ENCODE results near the gene USB1.
"Not testable (repeated sequence)": the region's sequence is repeated elsewhere in the genome, so short reads cannot be mapped to it uniquely, and the experiment has no call there.

Gene USB1

GRCh38 chr16:57995721-57996405 is 5.3 kb upstream of the USB1 start:
- DNase-seq (ENCODE audit: low read depth) = no peak

- DNase-seq (ENCODE audit: low read depth) = no peak
Observed at GRCh38 chr16:57996406-57997175, 4.6 kb upstream of the USB1 start.

GRCh38 chr16:57997176-57997527 is 4.1 kb upstream of the USB1 start:
- DNase-seq (ENCODE audit: low read depth) = no peak

GRCh38 chr16:57997528-57998265 is 3.5 kb upstream of the USB1 start:
- DNase-seq (ENCODE audit: low read depth) = no peak

- DNase-seq (ENCODE audit: low read depth) = no peak
Observed at GRCh38 chr16:57998486-57998885, 2.7 kb upstream of the USB1 start.

GRCh38 chr16:57998992-57999365 is 2.2 kb upstream of the USB1 start:
- DNase-seq (ENCODE audit: low read depth) = no peak

GRCh38 chr16:57999366-57999970 is 1.7 kb upstream of the USB1 start:
- no peak for DNase-seq (ENCODE audit: low read depth)

GRCh38 chr16:57999971-58000705 is 1.1 kb upstream of the USB1 start, which contains the start of gene ZNF319:
TSS of gene ZNF319 (minus strand) at chr16:58000672. CDS start at chr16:57998265, 2,407 bp downstream.
- no peak for DNase-seq (ENCODE audit: low read depth)

- DNase-seq (ENCODE audit: low read depth) = no peak
Observed at GRCh38 chr16:58001781-58002415, 691 bp downstream of the USB1 start.

GRCh38 chr16:58002416-58002800 is 1.2 kb downstream of the USB1 start:
- DNase-seq (ENCODE audit: low read depth) = no peak

- DNase-seq (ENCODE audit: low read depth) = no peak
Observed at GRCh38 chr16:58002936-58003335, 1.7 kb downstream of the USB1 start.

- DNase-seq (ENCODE audit: low read depth) = not testable (repeated sequence)
Observed at GRCh38 chr16:58004736-58005135, 3.5 kb downstream of the USB1 start.

- DNase-seq (ENCODE audit: low read depth) = no peak
Observed at GRCh38 chr16:58009856-58010416, 8.7 kb downstream of the USB1 start.

GRCh38 chr16:58010886-58011285 is 9.7 kb downstream of the USB1 start:
- DNase-seq (ENCODE audit: low read depth) = no peak

- no peak for DNase-seq (ENCODE audit: low read depth)
Observed at GRCh38 chr16:58011652-58012051, 10.4 kb downstream of the USB1 start.

GRCh38 chr16:58012481-58012880 is 11.3 kb downstream of the USB1 start:
- no peak for DNase-seq (ENCODE audit: low read depth)

GRCh38 chr16:58013201-58013956 is 12.2 kb downstream of the USB1 start:
- DNase-seq (ENCODE audit: low read depth) = no peak

- DNase-seq (ENCODE audit: low read depth) = no peak
Observed at GRCh38 chr16:58016840-58017446, 15.7 kb downstream of the USB1 start.

- no peak for DNase-seq (ENCODE audit: low read depth)
Observed at GRCh38 chr16:58018803-58019202, 17.6 kb downstream of the USB1 start.
